Measurements from ENCODE around the gene ZNF837. TPM values are rescaled to one million over a fixed set of nuclear protein-coding genes. Genes with fewer than 3 reads are reported as not detected.

The ZNF837 gene
- total and polyA plus RNA-seq, 2 donors: 2.9 to 3.8 TPM

GRCh38 chr19:58334691-58335249 is 46.1 kb downstream of the ZNF837 start:
- H3K9me3 ChIP-seq (ENCODE audit: control insufficient read depth in 2 of 2, insufficient read depth in 1 of 2, low read length in 1 of 2): peaks cover 2 to 10% of the 10 kb centered on the region in 2 donors
- no peak overlapping the region for H3K27ac ChIP-seq (ENCODE audit: low read depth in 1 of 2, low read length in 1 of 2)
- no peaks in the 10 kb centered on the region for H3K4me1 ChIP-seq (ENCODE audit: control insufficient read depth in 2 of 2, insufficient read depth in 2 of 2, low read length in 2 of 2)
- DNase-seq (ENCODE audit: low read depth in 6 of 9, low spot score in 9 of 9): no peak
- 96% methylated on average over 19 of the region's 19 CpGs for WGBS
- peaks cover 13 to 36% of the 10 kb centered on the region in 2 donors for H3K36me3 ChIP-seq (ENCODE audit: control insufficient read depth in 2 of 2, insufficient read depth in 2 of 2, low read length in 1 of 2)
- no peaks in the 10 kb centered on the region for H3K27me3 ChIP-seq (ENCODE audit: control insufficient read depth in 2 of 2, insufficient read depth in 1 of 2, low read length in 1 of 2)
- no peak overlapping the region for H3K4me3 ChIP-seq (ENCODE audit: low read length in 2 of 2)

DNA sequence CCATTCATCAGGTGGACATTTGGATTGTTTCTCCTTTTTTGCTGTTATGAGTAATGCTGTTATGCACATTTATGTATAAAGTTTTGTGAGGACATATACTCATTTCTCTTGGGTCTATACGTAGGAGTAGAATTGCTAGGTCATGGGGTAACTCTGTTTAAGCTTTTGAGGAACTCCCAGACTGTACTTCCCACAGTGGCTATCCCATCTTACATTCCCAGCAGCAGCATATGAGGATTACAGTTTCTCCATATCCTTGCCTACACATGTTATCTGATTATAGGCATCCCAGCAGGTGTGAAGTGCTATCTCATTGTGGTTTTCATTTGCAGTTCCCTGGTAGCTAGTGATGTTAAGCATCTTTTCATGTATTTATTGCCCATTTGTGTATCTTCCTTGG is 48.1 kb downstream of the ZNF837 start:
- Histone ChIP-seq H3K27me3 (ENCODE audit: control insufficient read depth in 2 of 2, insufficient read depth in 1 of 2, low read length in 1 of 2) (no peaks in the 10 kb centered on the region), H3K4me1 (ENCODE audit: control insufficient read depth in 2 of 2, insufficient read depth in 2 of 2, low read length in 2 of 2) (peaks cover 0 to 4% of the 10 kb centered on the region in 2 donors), H3K36me3 (ENCODE audit: control insufficient read depth in 2 of 2, insufficient read depth in 2 of 2, low read length in 1 of 2) (peaks cover 9 to 23% of the 10 kb centered on the region in 2 donors), H3K27ac (ENCODE audit: low read depth in 1 of 2, low read length in 1 of 2) (no peak overlapping the region), H3K4me3 (ENCODE audit: low read length in 2 of 2) (no peak overlapping the region), H3K9me3 (ENCODE audit: control insufficient read depth in 2 of 2, insufficient read depth in 1 of 2, low read length in 1 of 2) (no peaks in the 10 kb centered on the region)
- no peak for DNase-seq (ENCODE audit: low read depth in 6 of 9, low spot score in 9 of 9)
- WGBS: 88% methylated on average over 1 of the region's 1 CpG

DNA sequence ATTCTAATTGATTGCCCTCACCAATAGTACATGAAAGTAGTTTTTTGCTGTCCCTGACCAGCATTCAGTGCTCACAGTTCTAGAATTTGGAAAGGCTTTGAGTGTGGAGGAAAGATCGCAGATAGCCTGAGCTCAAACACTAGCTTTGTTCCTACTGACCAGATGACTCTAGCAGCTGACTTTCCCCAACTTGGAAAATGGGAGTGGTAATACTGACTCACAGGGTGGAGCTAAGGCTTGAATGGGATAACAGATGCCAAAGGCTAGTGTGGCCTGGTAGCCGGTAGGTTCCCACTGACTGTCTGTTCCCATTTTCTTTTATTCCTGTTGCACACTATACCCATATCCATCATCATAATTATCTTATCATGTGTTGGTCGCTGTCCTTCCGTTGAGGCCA is 50.4 kb downstream of the ZNF837 start:
- Histone ChIP-seq H3K27me3 (ENCODE audit: control insufficient read depth in 2 of 2, insufficient read depth in 1 of 2, low read length in 1 of 2) (no peaks in the 10 kb centered on the region), H3K36me3 (ENCODE audit: control insufficient read depth in 2 of 2, insufficient read depth in 2 of 2, low read length in 1 of 2) (peaks cover 6 to 9% of the 10 kb centered on the region in 2 donors), H3K9me3 (ENCODE audit: control insufficient read depth in 2 of 2, insufficient read depth in 1 of 2, low read length in 1 of 2) (no peaks in the 10 kb centered on the region), H3K4me3 (ENCODE audit: low read length in 2 of 2) (no peak overlapping the region), H3K4me1 (ENCODE audit: control insufficient read depth in 2 of 2, insufficient read depth in 2 of 2, low read length in 2 of 2) (peaks cover 10 to 18% of the 10 kb centered on the region in 2 donors), H3K27ac (ENCODE audit: low read depth in 1 of 2, low read length in 1 of 2) (no peak overlapping the region)
- WGBS: 97% methylated on average over 4 of the region's 4 CpGs
- DNase-seq (ENCODE audit: low read depth in 6 of 9, low spot score in 9 of 9): no peak

GRCh38 chr19:58328999-58329398 is 51.8 kb downstream of the ZNF837 start:
- 76% methylated on average over 10 of the region's 10 CpGs for WGBS
- no peaks in the 10 kb centered on the region for H3K27me3 ChIP-seq (ENCODE audit: control insufficient read depth in 2 of 2, insufficient read depth in 1 of 2, low read length in 1 of 2)
- no peak overlapping the region for H3K4me3 ChIP-seq (ENCODE audit: low read length in 2 of 2)
- no peaks in the 10 kb centered on the region for H3K36me3 ChIP-seq (ENCODE audit: control insufficient read depth in 2 of 2, insufficient read depth in 2 of 2, low read length in 1 of 2)
- H3K27ac ChIP-seq (ENCODE audit: low read depth in 1 of 2, low read length in 1 of 2): no peak overlapping the region
- DNase-seq (ENCODE audit: low read depth in 6 of 9, low spot score in 9 of 9): peak in 1 of 9 donors; percentile 31
- H3K9me3 ChIP-seq (ENCODE audit: control insufficient read depth in 2 of 2, insufficient read depth in 1 of 2, low read length in 1 of 2): no peaks in the 10 kb centered on the region
- H3K4me1 ChIP-seq (ENCODE audit: control insufficient read depth in 2 of 2, insufficient read depth in 2 of 2, low read length in 2 of 2): peaks cover 10 to 18% of the 10 kb centered on the region in 2 donors

DNA sequence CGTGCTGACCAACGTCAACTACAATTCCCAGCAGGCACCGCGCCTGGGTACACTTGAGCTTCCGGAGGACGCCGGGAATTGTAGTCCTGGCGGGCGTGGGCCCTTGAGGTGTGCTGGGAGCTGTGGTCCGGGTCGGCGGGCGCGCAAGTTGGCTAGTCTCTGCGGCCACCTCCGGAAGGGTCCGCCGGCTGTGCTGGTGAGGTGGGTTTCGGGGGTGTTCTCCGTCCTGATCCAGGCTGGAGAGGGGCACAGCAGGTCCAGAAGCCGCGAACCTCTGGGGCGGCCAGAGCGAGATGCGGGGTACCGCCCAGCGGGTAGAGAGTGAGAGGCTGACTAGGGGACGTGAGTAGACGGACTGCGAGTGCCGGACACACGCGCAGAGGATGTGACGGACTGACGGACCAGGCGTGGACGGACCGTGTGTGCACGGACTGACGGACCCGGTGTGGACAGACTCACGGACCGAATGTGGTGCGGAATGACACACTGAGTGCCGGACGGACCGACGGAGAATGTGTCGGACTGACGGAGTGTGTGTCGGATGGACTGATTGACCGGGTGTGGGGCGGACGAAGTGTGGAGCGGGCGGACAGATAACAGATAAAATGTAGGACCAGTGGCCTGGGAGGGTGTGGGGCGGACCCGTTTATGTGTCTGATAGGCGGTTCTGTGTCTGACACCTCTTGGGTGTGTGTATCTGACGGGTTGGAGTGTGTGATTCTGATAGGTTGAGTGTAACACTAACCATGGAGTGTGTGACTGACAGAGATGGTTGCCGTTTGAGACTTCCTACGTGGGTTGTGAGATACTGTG is 53.7 kb downstream of the ZNF837 start, which contains the start of gene ZSCAN22:
TSS of gene ZSCAN22 (plus strand) at position 81 of the 813 bp plus-strand sequence. CDS start 7,809 bp downstream, outside the sequence.
- Histone ChIP-seq H3K9me3 (ENCODE audit: control insufficient read depth in 2 of 2, insufficient read depth in 1 of 2, low read length in 1 of 2) (no peaks in the 10 kb centered on the region), H3K36me3 (ENCODE audit: control insufficient read depth in 2 of 2, insufficient read depth in 2 of 2, low read length in 1 of 2) (no peaks in the 10 kb centered on the region), H3K4me3 (ENCODE audit: low read length in 2 of 2) (peak within 1 kb of the TSS; percentile 78 to 94), H3K27ac (ENCODE audit: low read depth in 1 of 2, low read length in 1 of 2) (peak within 1 kb of the TSS; percentile 55 to 84), H3K27me3 (ENCODE audit: control insufficient read depth in 2 of 2, insufficient read depth in 1 of 2, low read length in 1 of 2) (no peaks in the 10 kb centered on the region), H3K4me1 (ENCODE audit: control insufficient read depth in 2 of 2, insufficient read depth in 2 of 2, low read length in 2 of 2) (peaks cover 10 to 18% of the 10 kb centered on the region in 2 donors)
- peak; percentile 80 to 96 (median 91) for DNase-seq (ENCODE audit: low read depth in 6 of 9, low spot score in 9 of 9)
- 1% methylated on average over 62 of the region's 62 CpGs for WGBS

DNA sequence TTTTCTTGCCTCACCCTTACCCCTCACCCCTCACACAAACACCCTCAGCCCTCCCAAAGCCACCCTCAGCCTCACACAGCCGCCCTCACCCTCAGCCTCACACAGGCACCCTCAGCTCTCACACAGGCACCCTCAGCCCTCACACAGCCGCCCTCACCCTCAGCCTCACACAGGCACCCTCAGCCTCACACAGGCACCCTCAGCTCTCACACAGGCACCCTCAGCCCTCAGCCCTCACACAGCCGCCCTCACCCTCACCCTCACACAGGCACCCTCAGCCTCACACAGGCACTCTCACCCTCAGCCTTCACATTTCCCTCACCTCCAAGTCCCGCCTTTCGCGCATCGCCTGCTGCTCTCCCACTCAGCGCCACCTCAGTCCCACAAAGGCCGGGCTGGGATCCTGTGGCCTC is 54.3 kb downstream of the ZNF837 start:
- H3K9me3 ChIP-seq (ENCODE audit: control insufficient read depth in 2 of 2, insufficient read depth in 1 of 2, low read length in 1 of 2): no peaks in the 10 kb centered on the region
- DNase-seq (ENCODE audit: low read depth in 6 of 9, low spot score in 9 of 9): no peak
- H3K27ac ChIP-seq (ENCODE audit: low read depth in 1 of 2, low read length in 1 of 2): peak overlapping the region in 1 of 2 donors; percentile 84
- 16% methylated on average over 9 of the region's 9 CpGs for WGBS
- peak overlapping the region; percentile 78 to 94 for H3K4me3 ChIP-seq (ENCODE audit: low read length in 2 of 2)
- no peaks in the 10 kb centered on the region for H3K36me3 ChIP-seq (ENCODE audit: control insufficient read depth in 2 of 2, insufficient read depth in 2 of 2, low read length in 1 of 2)
- peaks cover 10 to 18% of the 10 kb centered on the region in 2 donors for H3K4me1 ChIP-seq (ENCODE audit: control insufficient read depth in 2 of 2, insufficient read depth in 2 of 2, low read length in 2 of 2)
- H3K27me3 ChIP-seq (ENCODE audit: control insufficient read depth in 2 of 2, insufficient read depth in 1 of 2, low read length in 1 of 2): no peaks in the 10 kb centered on the region

- 97% methylated on average over 6 of the region's 6 CpGs for WGBS
- Histone ChIP-seq H3K27ac (ENCODE audit: low read depth in 1 of 2, low read length in 1 of 2) (no peak overlapping the region), H3K4me3 (ENCODE audit: low read length in 2 of 2) (no peak overlapping the region), H3K36me3 (ENCODE audit: control insufficient read depth in 2 of 2, insufficient read depth in 2 of 2, low read length in 1 of 2) (no peaks in the 10 kb centered on the region), H3K9me3 (ENCODE audit: control insufficient read depth in 2 of 2, insufficient read depth in 1 of 2, low read length in 1 of 2) (no peaks in the 10 kb centered on the region), H3K27me3 (ENCODE audit: control insufficient read depth in 2 of 2, insufficient read depth in 1 of 2, low read length in 1 of 2) (no peaks in the 10 kb centered on the region), H3K4me1 (ENCODE audit: control insufficient read depth in 2 of 2, insufficient read depth in 2 of 2, low read length in 2 of 2) (peaks cover 10 to 18% of the 10 kb centered on the region in 2 donors)
- no peak for DNase-seq (ENCODE audit: low read depth in 6 of 9, low spot score in 9 of 9)
Measured at GRCh38 chr19:58325311-58326022, 55.4 kb downstream of the ZNF837 start.

DNA sequence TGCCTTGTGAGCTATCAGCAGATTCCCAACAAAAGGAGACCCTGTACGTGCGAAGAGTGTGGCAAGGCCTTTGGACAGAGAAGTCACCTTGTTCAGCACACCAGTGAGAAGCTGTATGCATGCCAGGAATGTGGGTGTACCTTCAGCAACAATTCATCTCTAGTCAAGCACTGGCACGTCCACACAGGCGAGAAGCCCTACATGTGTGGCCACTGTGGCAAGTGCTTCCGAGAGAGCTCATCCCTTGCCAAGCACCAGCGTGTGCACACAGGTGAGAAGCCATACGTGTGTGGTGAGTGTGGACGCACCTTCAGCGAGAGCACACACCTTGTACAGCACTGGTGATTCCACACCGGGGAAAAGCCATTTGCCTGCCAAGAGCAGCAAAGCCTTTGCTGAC is 61.6 kb downstream of the ZNF837 start:
- Histone ChIP-seq H3K27ac (ENCODE audit: low read depth in 1 of 2, low read length in 1 of 2) (no peak overlapping the region), H3K4me1 (ENCODE audit: control insufficient read depth in 2 of 2, insufficient read depth in 2 of 2, low read length in 2 of 2) (no peaks in the 10 kb centered on the region), H3K27me3 (ENCODE audit: control insufficient read depth in 2 of 2, insufficient read depth in 1 of 2, low read length in 1 of 2) (no peaks in the 10 kb centered on the region), H3K4me3 (ENCODE audit: low read length in 2 of 2) (no peak overlapping the region), H3K36me3 (ENCODE audit: control insufficient read depth in 2 of 2, insufficient read depth in 2 of 2, low read length in 1 of 2) (peaks cover 11 to 13% of the 10 kb centered on the region in 2 donors), H3K9me3 (ENCODE audit: control insufficient read depth in 2 of 2, insufficient read depth in 1 of 2, low read length in 1 of 2) (no peaks in the 10 kb centered on the region)
- DNase-seq (ENCODE audit: low read depth in 6 of 9, low spot score in 9 of 9): no peak
- 93% methylated on average over 10 of the region's 10 CpGs for WGBS

DNA sequence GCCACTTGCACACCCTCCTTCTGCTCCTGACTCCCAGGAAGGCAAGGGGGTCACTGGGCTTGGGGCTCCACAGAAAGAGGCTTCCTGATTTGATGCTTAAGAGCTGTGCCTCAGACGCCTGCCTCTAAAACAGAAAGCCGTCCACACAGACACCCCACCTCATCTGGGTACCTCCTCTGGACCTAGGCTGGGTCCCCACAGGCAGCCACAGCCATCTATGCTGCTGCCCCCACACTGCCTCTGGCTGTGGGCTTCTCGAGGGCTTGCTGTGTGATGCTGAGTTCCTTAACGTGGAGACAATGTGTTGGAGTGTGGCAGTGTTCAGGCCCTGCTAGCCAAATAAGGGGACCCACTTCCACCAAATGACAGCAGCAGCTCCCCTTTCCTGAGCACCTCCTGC is 62.5 kb downstream of the ZNF837 start:
- no peaks in the 10 kb centered on the region for H3K27me3 ChIP-seq (ENCODE audit: control insufficient read depth in 2 of 2, insufficient read depth in 1 of 2, low read length in 1 of 2)
- H3K9me3 ChIP-seq (ENCODE audit: control insufficient read depth in 2 of 2, insufficient read depth in 1 of 2, low read length in 1 of 2): peaks cover 0 to 3% of the 10 kb centered on the region in 2 donors
- H3K36me3 ChIP-seq (ENCODE audit: control insufficient read depth in 2 of 2, insufficient read depth in 2 of 2, low read length in 1 of 2): peaks cover 18% of the 10 kb centered on the region in 2 donors
- DNase-seq (ENCODE audit: low read depth in 6 of 9, low spot score in 9 of 9): no peak
- no peak overlapping the region for H3K27ac ChIP-seq (ENCODE audit: low read depth in 1 of 2, low read length in 1 of 2)
- no peaks in the 10 kb centered on the region for H3K4me1 ChIP-seq (ENCODE audit: control insufficient read depth in 2 of 2, insufficient read depth in 2 of 2, low read length in 2 of 2)
- 91% methylated on average over 4 of the region's 4 CpGs for WGBS
- H3K4me3 ChIP-seq (ENCODE audit: low read length in 2 of 2): no peak overlapping the region
